Uterus (tissue), 4 donors: ENCODE data around the gene CD46. TPM values are rescaled to one million over a fixed set of nuclear protein-coding genes. Genes with fewer than 3 reads are reported as not detected.
A peak's percentile ranks its signal among the peaks of the same experiment; 100 is the strongest.

Source experiments
- DNase-seq, 2 donors: peaks; one replicate each; pipeline ENCODE4 v3.0.0-alpha.2; 2019 to 2020
- H3K27ac ChIP-seq, 2 donors: fragments of 200-600 bp; sonication (generic); 1 replicate in 1 of 2; 2 replicates in 1 of 2; pipeline ENCODE4 v1.5.1; 2016 to 2018
- H3K27me3 ChIP-seq, 2 donors: fragments of 200-600 bp; sonication (generic); one replicate each; pipeline ENCODE4 v1.5.1; 2018 to 2019; ENCODE audit warnings: control low read depth in 1 of 2
- H3K36me3 ChIP-seq, 2 donors: fragments of 200-600 bp; sonication (generic); one replicate each; pipeline ENCODE4 v1.5.1; 2019; ENCODE audit warnings: control low read depth in 1 of 2
- H3K4me1 ChIP-seq, 2 donors: fragments of 200-600 bp; sonication (generic); one replicate each; pipeline ENCODE4 v1.5.1; 2018 to 2019; ENCODE audit warnings: control low read depth in 1 of 2
- H3K4me3 ChIP-seq, 2 donors: fragments of 200-600 bp; sonication (generic); 1 replicate in 1 of 2; 2 replicates in 1 of 2; pipeline ENCODE4 v1.5.1; 2018 to 2019; ENCODE audit warnings: mild to moderate bottlenecking in 1 of 2
- H3K9me3 ChIP-seq, 2 donors: fragments of 200-600 bp; sonication (generic); one replicate each; pipeline ENCODE4 v1.5.1; 2019; ENCODE audit warnings: control low read depth in 1 of 2
- POLR2A ChIP-seq, 2 donors: fragments of 450-650 bp; IDR thresholded peaks; one replicate each; pipeline ENCODE4 v1.6.1; 2016; ENCODE audit warnings: antibody characterized with exemption in 2 of 2, mild to moderate bottlenecking in 1 of 2, moderate library complexity in 1 of 2
- intact Hi-C: fragments of 100-400 bp; cut with DNase I; formaldehyde crosslinking; loops from one replicate; pipeline ENCODE4 v1.15.1; 2023; ENCODE audit warnings: low total_unique reads
- total RNA-seq, 4 donors: library from RNA; depleted of rRNA in 3 of 4; stranded (reverse); fragments of >200 nt in 3 of 4; gene quantifications; one replicate each; pipeline versions ENCODE4 v1.1.0 to v1.2.4, GENCODE V29; 2014 to 2023
- TF ChIP-seq, protein P1 (sequence below), 4 experiments: fragments of 200-600 bp in 2 of 4; fragments of 450-650 bp in 2 of 4; sonication (generic) in 2 of 4; IDR thresholded peaks; one replicate each; pipeline ENCODE4 v1.5.1; 2016 to 2019; ENCODE audit warnings: antibody characterized with exemption in 4 of 4, mild to moderate bottlenecking in 2 of 4, moderate library complexity in 1 of 4
- donor health status: DM: yes; HTN: yes; CAD: no.

The CD46 gene
- total RNA-seq, 4 donors from 2014 or later: 118 to 195 (median 174) TPM

DNA sequence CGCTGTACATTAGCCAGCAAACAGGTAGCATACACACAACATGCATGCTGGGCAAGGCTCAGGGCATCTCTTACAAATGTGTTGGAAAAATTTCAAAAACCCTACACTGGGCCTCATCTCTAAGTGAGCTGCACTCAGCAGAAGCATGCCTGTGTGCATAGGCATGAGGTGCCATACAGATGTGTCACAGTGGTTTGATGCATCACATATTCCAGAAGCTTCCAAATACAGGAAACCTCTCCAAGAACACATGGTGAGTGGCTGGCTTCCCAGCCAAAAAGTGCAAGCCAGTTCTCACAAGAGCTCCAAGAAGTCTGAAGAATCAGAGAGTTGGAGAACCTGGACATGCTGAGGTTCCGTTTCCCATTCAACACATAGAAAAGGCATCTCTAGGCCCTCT, 58.3 kb downstream of the CD46 start:
- Histone ChIP-seq H3K9me3 (no peaks in the 10 kb centered on the region), H3K27me3 (no peaks in the 10 kb centered on the region), H3K36me3 (no peaks in the 10 kb centered on the region), H3K4me1 (peaks cover 33 to 42% of the 10 kb centered on the region in 2 donors), H3K4me3 (no peak overlapping the region), H3K27ac (no peak overlapping the region)
- TF ChIP-seq, protein P1, sequence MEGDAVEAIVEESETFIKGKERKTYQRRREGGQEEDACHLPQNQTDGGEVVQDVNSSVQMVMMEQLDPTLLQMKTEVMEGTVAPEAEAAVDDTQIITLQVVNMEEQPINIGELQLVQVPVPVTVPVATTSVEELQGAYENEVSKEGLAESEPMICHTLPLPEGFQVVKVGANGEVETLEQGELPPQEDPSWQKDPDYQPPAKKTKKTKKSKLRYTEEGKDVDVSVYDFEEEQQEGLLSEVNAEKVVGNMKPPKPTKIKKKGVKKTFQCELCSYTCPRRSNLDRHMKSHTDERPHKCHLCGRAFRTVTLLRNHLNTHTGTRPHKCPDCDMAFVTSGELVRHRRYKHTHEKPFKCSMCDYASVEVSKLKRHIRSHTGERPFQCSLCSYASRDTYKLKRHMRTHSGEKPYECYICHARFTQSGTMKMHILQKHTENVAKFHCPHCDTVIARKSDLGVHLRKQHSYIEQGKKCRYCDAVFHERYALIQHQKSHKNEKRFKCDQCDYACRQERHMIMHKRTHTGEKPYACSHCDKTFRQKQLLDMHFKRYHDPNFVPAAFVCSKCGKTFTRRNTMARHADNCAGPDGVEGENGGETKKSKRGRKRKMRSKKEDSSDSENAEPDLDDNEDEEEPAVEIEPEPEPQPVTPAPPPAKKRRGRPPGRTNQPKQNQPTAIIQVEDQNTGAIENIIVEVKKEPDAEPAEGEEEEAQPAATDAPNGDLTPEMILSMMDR (IDR thresholded peaks at IDR 0.05): no peak
- TF ChIP-seq POLR2A (IDR thresholded peaks at IDR 0.05): no peak
- intact Hi-C loops: no loop called here
- DNase-seq: no peak

DNA sequence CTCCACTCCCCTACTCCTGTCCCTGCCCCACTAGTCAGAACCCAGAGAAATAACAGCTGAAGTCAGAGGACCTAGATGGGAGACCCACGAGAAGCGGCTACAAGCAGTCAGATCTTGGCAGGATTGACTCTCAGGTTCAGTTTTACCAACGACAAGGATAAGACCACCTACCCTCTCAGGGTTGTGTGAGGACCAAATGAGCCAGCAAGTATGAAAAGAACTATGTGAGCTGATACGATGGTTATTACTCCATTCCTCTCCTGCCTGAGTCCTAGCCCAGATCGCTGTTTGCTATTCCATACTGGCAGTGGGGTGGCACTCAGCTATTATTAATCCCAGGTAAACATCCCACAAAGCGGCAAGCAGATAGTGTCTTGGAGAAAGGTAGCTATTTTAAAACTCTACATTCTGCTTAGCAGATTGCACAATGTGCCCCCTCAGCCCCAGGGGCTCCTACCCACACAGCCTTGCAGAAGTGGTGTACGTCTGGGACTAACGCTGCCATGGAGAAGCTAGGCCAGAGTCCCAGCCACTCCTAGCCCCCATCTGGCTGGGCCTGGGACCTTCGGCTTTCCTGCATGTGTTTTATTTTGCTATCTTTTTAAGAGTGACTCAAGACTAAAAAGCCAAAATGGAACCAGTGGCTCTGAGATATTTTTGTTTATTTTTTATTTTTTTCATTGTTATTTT, 58.9 kb downstream of the CD46 start:
- intact Hi-C loops: no loop called here
- no peak for TF ChIP-seq POLR2A (IDR thresholded peaks at IDR 0.05)
- TF ChIP-seq, protein P1 (IDR thresholded peaks at IDR 0.05): no peak
- no peaks in the 10 kb centered on the region for H3K27me3 ChIP-seq
- peak overlapping the region in 1 of 2 donors; percentile 2 for H3K27ac ChIP-seq
- no peak overlapping the region for H3K4me3 ChIP-seq
- no peak for DNase-seq
- H3K4me1 ChIP-seq: peaks cover 31 to 40% of the 10 kb centered on the region in 2 donors
- H3K9me3 ChIP-seq: no peaks in the 10 kb centered on the region
- H3K36me3 ChIP-seq: no peaks in the 10 kb centered on the region

DNA sequence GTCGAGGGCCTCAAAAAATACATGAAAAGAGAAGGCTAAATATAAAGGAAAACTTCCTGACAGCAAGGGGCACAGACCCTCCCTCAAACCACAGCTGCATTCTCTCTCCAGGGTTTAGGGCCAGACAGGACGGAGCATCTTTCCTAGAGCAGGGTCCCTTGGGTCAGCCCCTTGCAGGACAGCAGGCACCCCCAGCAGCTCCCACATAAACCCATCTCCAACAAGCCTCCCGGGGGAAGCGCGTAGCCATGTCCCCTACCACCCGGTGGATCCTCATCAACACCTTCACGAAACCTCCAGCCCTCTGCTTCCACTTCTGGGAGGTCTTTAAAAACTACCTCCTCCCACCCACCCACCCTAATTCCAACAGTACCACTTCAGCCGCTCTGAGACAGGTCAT, 59.5 kb downstream of the CD46 start:
- H3K27me3 ChIP-seq: no peaks in the 10 kb centered on the region
- no peaks in the 10 kb centered on the region for H3K9me3 ChIP-seq
- no peaks in the 10 kb centered on the region for H3K36me3 ChIP-seq
- no peak overlapping the region for H3K4me3 ChIP-seq
- H3K4me1 ChIP-seq: peaks cover 31 to 41% of the 10 kb centered on the region in 2 donors
- TF ChIP-seq POLR2A (IDR thresholded peaks at IDR 0.05): no peak
- TF ChIP-seq, protein P1 (IDR thresholded peaks at IDR 0.05): no peak
- intact Hi-C loops: no loop called here
- DNase-seq: no peak
- peak overlapping the region; percentile 34 to 50 for H3K27ac ChIP-seq

DNA sequence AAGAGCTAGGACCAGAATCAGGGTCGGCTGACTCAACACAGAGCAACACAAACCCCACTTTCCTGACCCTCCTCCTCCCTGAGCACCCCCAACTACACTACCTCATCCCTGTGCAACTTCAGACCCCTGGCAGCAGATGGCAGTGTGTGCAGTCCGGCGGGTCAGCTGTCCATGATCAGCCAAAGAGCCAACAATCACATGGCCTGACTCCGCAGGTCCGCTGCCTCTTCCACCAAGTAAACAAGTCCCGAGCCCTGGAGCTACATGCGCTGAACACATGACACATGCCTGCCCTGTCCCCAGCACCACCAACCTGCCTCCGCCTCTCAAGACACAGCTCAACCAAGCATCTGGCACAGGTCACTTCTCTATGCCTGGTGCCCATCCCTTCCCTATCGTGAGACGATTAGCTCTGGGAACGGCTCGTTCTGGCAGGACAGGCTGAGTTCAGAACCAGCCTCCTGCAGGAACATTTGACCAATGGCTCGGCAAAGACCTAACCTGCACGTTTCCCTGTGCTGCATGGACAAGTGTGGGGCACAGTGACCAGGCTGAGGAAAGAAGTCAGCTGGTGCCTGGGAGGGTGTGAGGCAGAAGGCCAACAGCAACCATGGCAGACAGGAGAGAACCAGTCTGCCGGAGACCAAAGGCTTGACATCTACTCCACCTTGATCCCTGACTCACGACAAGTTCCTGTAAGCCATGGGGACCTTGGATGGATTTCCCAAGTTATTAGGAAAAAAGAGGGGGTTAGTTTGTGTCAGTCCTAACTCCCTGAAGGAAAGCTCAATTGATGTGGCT, 60.3 kb downstream of the CD46 start:
- no peaks in the 10 kb centered on the region for H3K36me3 ChIP-seq
- H3K4me1 ChIP-seq: peaks cover 35 to 47% of the 10 kb centered on the region in 2 donors

More for the DNA sequence above, 60.3 kb downstream of the CD46 start:
- Histone ChIP-seq H3K4me3 (peak overlapping the region in 1 of 2 donors; percentile 3), H3K27me3 (no peaks in the 10 kb centered on the region), H3K9me3 (no peaks in the 10 kb centered on the region), H3K27ac (peak overlapping the region; percentile 34 to 50)
- peak in 1 of 2 donors; percentile 53 for DNase-seq
- TF ChIP-seq, protein P1 (IDR thresholded peaks at IDR 0.05): peak; percentile 26 to 51 (median 32)
- TF ChIP-seq POLR2A (IDR thresholded peaks at IDR 0.05): no peak
- intact Hi-C loops: no loop called here
